H54 (cell line): ENCODE measurements around the gene PRPF31.
"Not testable (repeated sequence)": the region's sequence is repeated elsewhere in the genome, so short reads cannot be mapped to it uniquely, and the experiment has no call there.

Experiments
- DNase-seq: peaks from one replicate; pipeline ENCODE4 v3.0.0; 2011; ENCODE audit warnings: low spot score, mixed read lengths; ENCODE audit not compliant: insufficient read length
- FAIRE-seq: peaks from 3 replicates; lab custom pipeline; 2011; peaks lifted over from hg19 to GRCh38; lab: Jason Lieb, UNC
- POLR2A ChIP-seq: IDR thresholded peaks from 2 replicates; pipeline ENCODE4 v1.6.1; 2011; ENCODE audit warnings: low read depth, mild to moderate bottlenecking, low read length

Gene PRPF31

DNA sequence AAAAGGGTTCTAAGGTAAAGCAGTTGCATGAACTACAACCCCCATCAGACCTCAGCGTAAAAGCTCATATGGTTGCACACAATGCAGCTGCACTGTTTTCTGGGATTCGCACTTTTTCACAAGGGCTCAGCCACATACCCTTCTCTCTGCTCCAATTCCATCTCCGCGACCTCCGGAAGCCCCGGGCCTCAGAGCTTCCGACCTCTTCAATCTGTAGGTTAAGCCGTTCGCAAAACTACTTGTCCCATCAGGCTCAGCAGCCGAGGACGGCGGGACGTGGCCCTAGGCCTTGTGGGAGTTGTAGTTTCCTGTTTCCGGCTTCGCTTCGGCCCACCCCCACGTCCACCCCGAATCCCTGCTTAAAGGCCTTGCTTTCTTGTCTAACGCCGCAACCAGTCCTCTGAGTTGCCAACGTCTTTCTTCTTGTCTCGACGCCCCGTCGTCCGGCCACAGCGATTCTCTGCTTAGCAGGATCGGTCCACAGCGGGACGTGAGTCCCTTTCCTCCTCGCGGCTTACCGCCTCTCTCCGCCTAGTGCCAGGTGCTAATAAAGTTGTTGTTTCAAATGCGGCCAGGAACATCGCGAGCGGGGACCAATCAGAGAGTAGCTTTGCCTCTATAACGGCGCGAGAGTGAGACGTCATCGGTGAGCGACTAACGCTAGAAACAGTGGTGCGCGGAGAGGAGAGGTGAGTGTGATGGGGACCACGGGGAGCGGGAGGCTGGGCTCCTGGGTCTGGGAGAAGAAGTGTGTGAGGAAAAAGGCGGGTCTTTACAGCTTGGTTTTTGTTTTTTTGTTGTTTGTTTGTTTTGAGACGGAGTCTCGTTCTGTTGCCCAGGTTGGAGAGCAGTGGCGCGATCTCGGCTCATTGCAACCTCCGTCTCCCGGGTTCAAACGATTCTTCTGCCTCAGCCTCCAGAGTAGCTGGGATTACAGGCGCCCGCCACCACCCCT is at the start of gene PRPF31, which contains the start of gene TFPT:
TSS of gene PRPF31 (plus strand) at position 646 of the 955 bp plus-strand sequence. CDS start 2,525 bp downstream, outside the sequence.
TSS of gene TFPT (minus strand) at position 549 of the 955 bp plus-strand sequence. CDS start at position 161, 388 bp downstream.
- FAIRE-seq: peak; percentile 53
- peak; percentile 89 for TF ChIP-seq POLR2A
- peak; percentile 100 for DNase-seq

DNA sequence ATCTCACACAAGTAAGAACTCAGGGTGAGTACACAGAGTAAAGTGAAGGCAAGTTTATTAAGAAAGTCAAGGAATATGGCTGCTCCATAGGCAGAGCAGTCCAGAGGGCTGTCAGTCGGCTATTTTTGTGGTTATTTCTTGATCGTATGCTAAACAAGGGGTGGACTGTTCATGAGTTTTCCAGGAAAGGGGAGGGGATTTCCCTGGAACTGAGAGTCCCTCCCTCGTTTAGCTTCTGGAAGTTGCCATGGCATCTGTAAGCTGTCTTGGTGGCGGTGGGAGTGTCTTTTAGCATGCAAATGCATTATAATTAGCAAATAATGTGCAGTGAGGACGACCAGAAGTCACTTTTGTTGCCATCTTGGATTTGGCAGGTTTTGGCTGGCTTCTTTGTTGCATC is 46.1 kb upstream of the PRPF31 start:
- TF ChIP-seq POLR2A: no peak
- no peak for DNase-seq
- FAIRE-seq: no peak

DNA sequence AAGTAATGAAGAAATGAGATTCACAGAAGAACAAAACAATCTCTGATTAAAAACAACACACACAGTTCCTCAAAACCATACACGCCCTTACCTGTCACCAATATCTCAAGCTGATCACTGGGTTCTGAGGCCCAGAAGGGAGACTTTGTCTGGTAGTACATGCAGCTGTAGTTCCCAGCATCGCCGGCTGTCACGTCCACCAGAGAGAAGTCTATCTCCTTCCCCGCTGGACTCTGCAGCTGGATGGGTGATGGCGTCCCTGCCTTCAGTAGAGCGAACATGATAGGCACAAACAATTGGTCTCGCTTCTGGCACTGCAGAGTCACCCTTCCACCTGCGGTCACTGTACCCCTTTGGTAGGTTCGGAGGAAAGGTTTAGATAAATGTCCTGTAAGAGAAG is 41.7 kb upstream of the PRPF31 start:
- TF ChIP-seq POLR2A: no peak
- DNase-seq (no peak), FAIRE-seq (no peak)

GRCh38 chr19:54074851-54075250 is 40.7 kb upstream of the PRPF31 start:
- FAIRE-seq (no peak), DNase-seq (no peak)
- TF ChIP-seq POLR2A: no peak

- DNase-seq: no peak
- no peak for FAIRE-seq
- no peak for TF ChIP-seq POLR2A
Observed at GRCh38 chr19:54077334-54077733, 38.2 kb upstream of the PRPF31 start.

GRCh38 chr19:54081032-54081431 is 34.5 kb upstream of the PRPF31 start, which contains the start of gene TARM1:
TARM1 (minus strand) TSS chr19:54081365; CDS start chr19:54081340, 25 bp downstream.
- no peak for TF ChIP-seq POLR2A
- FAIRE-seq (no peak), DNase-seq (no peak)

DNA sequence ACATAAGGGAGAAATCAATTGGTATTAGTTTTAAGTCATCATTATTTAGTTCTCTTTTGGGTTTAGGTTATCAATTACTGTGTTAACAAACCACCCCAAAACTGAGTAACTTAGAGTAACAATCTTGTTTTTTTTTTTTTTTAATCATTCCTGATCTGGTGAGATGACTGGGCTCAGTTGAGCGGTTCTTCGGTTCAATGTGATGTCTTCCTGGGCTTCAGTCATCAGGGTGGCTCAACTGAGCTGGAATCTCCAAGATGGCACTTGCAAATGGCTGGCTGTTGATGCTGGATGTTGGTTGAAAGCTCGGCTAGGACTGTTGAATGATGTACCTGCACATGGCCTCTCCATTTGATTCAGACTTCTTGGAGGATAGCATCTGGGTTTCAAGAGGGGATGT is 31.1 kb upstream of the PRPF31 start:
- FAIRE-seq: no peak
- no peak for TF ChIP-seq POLR2A
- DNase-seq: no peak

DNA sequence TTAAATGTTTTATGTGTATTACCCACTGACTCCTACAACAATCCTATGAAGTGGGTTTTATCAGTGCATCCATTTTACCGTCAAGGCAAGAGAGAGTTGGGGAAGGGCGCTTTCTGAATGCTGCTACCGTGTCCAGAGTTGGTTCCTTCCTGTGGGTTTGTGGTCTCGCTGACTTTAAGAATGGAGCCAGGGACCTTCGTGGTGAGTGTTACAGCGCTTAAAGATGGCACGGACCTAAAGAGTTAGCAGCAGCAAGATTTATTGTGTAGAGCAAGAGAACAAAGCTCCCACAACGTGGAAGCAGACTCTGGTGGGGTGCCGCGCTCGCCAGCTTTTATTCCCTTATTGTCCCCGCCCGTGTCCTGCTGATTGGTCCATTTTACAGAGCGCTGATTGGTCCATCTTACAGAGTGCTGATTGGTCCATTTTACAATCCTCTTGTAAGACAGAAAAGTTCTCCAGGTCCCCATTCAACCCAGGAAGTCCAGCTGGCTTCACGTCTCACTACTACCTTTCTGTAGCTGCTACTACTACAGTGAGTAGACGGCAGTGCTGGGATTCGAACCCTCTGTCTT is 21.0 kb upstream of the PRPF31 start:
- TF ChIP-seq POLR2A: no peak
- DNase-seq (no peak), FAIRE-seq (no peak)

GRCh38 chr19:54095136-54095858 is 20.3 kb upstream of the PRPF31 start:
- no peak for FAIRE-seq
- TF ChIP-seq POLR2A: no peak
- DNase-seq: no peak

DNA sequence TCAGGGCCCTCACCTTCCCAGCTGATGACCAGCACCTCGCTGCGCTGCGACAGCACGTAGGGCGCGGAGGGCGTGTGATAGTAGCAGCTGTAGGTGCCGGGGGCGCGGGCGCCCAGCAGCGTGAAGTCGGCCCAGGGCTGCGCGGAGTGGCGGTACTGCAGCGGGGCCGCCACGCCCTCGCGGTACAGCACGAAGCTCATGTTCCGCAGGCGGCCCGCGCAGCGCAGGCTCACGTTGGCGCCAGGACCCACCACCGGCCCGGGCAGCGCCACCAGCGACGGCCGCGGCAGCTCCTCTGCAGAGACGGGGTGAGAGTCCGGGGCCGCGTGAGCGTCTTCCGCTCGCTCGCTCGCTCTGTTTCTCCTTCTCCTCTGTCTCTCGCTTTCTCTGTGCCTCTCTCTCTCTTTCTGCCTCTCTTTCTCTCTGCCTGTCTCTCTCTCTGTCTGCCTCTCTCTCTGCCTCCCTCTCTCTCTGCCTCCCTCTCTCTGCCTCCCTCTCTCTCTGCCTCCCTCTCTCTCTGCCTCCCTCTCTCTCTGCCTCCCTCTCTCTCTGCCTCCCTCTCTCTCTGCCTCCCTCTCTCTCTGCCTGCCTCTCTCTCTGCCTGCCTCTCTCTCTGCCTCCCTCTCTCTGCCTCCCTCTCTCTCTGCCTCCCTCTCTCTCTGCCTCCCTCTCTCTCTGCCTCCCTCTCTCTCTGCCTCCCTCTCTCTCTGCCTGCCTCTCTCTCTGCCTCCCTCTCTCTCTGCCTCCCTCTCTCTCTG is 19.5 kb upstream of the PRPF31 start:
- not testable (repeated sequence) for DNase-seq, FAIRE-seq

DNA sequence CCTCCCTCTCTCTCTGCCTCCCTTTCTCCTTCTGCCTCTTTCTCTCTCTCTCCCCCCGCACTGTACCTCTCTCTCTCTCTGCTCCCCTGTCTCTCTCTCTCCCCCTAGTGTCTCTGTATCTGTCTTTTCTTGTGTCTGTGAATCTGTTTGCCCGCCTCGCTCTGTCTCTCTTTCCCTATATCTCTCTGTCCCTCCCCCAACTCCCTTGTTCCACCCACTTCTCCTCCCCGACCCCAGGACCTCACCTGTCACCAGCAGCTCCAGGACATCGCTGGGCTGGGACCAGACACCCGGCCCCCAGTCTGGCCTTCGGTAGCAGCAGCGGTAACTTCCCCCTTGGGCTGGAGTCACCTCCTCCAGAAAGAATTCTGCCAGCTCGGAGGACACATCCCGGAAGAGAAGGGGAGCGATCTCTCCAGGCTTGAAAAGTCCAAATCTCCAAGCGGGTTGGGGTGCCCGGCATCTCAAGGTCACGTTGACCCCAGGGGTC is 18.9 kb upstream of the PRPF31 start:
- no peak for DNase-seq
- TF ChIP-seq POLR2A: no peak
- no peak for FAIRE-seq

DNA sequence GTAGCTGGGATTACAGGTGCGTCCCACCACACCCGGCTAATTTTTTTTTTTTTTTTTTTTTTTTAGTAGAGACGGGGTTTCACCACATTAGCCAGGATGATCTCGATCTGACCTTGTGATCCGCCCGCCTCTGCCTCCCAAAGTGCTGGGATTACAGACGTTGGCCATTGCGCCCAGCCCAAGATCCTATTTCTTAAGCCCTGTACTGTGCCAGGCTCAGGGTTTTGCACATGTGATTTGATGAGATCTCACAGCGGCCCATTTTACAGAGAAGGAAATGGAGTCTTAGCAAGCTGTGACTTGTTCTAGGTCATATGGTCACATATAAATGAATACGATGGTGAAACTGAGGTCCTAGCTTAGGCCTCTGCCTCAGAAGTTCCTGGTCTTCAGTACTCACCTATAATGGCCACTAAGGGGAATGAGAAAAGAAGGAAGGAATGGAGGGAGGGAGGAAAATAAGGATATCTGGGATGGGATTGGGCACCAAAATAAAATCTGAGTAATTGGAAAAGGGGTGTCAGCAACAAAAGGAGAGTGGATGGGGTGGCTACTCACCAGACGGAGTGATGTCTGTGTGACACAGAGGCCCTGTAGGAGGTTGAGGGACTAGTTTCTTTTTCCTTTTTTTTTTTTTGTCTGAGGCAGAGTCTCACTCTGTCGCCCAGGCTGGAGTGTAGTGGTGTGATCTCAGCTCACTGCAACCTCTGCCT is 16.2 kb upstream of the PRPF31 start:
- no peak for FAIRE-seq
- no peak for DNase-seq
- TF ChIP-seq POLR2A: no peak

GRCh38 chr19:54099903-54100255 is 15.7 kb upstream of the PRPF31 start:
- not testable (repeated sequence) for DNase-seq, FAIRE-seq
